ENCODE measurements around the gene FCRLA.
A peak's percentile ranks its signal among the peaks of the same experiment; 100 is the strongest.
"Not testable (repeated sequence)": the region's sequence is repeated elsewhere in the genome, so short reads cannot be mapped to it uniquely, and the experiment has no call there.

The FCRLA gene

GRCh38 chr1:161706482-161707347, at the start of gene FCRLA:
FCRLA (plus strand) TSS chr1:161707229; CDS start chr1:161707265, 36 bp downstream.
- no peak for TF ChIP-seq CTCF (IDR thresholded peaks at IDR 0.05; ENCODE audit: control extremely low read depth, extremely low read depth, low read depth, missing control alignments)
- ChIA-PET POLR2A (no interaction called here), CTCF (interaction anchor here (0.8 to 3.9 kb wide), 10 partner anchors 9 to 224 kb away, joined by 3 to 22 read pairs (median 8); partner anchors contain the start of gene FCRLB)
- peak; percentile 65 for DNase-seq (ENCODE audit: extremely low spot score)

- CTCF ChIA-PET; POLR2A ChIA-PET; DNase-seq (ENCODE audit: extremely low spot score): not testable (repeated sequence)
Measured at GRCh38 chr1:161658524-161658923, 48.5 kb upstream of the FCRLA start.

DNA sequence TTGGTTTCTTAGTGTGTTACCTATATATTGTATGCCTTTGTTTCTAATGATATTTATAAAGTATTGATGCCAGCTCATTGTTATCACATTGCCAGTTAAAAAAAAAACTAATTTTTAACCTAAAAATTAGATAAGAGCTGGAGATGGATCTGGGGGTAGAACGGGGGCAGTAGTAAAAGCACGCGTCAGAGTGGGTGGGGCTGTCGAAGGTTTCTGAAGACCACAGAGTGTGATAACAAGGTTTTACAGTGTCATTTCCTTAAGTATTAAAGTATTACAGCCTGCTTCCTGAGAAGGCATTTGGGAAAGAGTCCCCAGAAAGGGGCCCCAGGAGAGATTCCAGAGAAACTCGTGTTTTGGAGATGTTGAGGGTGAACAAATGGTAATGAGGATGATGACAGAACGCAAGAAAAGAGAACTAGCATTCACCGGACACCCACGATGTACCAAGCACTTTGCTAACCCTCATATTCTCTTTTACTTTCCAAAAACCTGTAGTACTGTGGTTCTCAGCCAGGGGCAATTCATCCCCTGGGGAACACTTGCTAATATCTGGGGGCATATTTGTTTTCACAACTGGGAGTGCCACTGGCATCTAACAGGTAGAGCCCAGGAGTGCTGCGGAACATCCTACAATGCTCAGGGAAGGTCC, 45.2 kb upstream of the FCRLA start:
- DNase-seq (ENCODE audit: extremely low spot score); CTCF ChIA-PET; POLR2A ChIA-PET: not testable (repeated sequence)

- CTCF ChIA-PET; DNase-seq (ENCODE audit: extremely low spot score); POLR2A ChIA-PET: not testable (repeated sequence)
Measured at GRCh38 chr1:161662684-161663339, 44.2 kb upstream of the FCRLA start, which contains the start of gene FCGR2B. FCGR2B (plus strand) TSS chr1:161663143; CDS start chr1:161663242, 99 bp downstream.

DNA sequence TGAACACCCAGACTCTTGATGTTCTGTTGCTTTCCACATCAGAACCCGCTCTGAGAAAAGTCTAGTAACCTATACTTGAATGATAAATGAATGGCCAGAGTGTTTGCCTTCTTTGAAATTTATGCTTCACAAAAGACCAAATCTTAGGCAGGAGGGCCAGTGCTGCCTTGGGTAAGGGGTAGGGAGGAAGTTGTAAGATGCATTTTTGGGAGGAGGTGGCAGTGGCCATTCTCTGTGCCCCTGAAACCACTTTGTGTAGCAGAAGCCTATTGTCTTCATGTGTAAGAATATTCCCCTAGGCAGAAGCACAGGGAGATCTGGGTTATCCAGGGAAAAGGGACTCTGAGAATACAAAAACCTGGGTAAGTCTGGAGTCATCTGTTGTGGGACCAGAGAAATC, 43.5 kb upstream of the FCRLA start:
- DNase-seq (ENCODE audit: extremely low spot score), result not testable (repeated sequence)

DNA sequence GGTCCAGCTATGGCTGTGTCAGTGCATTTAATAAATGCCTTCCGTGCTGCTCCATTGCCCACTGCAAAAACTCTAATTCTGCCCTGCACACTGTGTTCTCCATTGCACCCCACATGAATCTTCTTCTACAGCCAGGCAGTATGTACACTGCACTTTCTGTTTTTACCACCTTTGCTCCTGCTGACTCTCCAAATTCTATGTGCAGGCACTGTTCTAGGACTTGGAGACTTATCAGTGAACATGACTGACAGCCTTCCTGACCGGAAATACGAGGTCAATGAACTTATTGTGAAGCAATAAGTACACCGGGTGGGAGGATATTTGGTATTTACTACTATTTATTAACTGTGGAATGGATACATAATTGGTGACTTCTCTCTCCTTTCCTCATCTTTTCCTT, 42.3 kb upstream of the FCRLA start:
- POLR2A ChIA-PET; CTCF ChIA-PET; DNase-seq (ENCODE audit: extremely low spot score): not testable (repeated sequence)

More for the DNA sequence above, 43.5 kb upstream of the FCRLA start:
- CTCF ChIA-PET, POLR2A ChIA-PET: not testable (repeated sequence)

DNA sequence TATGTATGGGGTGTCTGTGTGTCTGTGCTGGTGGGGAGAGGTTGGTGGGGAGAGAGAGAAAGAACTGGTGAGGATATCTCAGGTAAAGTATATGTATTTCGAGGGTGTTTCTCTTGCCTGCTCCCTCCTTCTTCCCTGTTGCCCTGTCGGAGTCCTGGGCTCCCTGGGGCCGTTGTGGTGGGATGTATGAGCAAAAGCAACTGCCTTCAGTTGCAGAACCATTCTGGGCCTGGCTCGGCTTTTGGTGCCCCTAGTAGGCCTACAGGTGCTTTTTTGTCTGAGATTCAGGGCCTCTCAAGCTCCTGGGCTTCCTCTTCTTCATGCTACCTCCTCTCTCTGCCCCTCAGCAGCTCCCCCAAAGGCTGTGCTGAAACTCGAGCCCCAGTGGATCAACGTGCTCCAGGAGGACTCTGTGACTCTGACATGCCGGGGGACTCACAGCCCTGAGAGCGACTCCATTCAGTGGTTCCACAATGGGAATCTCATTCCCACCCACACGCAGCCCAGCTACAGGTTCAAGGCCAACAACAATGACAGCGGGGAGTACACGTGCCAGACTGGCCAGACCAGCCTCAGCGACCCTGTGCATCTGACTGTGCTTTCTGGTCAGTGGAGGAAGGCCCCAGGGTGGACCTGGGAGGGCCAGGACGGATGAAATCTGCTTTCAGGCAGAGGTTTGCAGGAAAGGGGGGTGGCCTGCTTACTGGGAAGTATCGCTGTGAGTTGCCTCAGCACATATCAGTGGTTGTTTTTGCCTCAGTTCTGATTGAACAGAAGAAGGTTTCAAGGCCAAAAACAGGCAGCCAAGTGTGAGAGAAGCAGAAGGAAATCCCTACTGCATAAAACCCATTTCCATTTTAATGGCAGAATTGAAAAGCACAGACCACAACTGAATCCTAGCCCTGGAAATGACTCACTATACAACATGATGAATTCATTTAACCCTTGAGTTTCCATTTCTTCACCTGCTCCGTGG, 35.7 kb upstream of the FCRLA start:
- DNase-seq (ENCODE audit: extremely low spot score); POLR2A ChIA-PET; CTCF ChIA-PET: not testable (repeated sequence)

GRCh38 chr1:161673437-161673836, 33.6 kb upstream of the FCRLA start:
- POLR2A ChIA-PET; DNase-seq (ENCODE audit: extremely low spot score); CTCF ChIA-PET: not testable (repeated sequence)

DNA sequence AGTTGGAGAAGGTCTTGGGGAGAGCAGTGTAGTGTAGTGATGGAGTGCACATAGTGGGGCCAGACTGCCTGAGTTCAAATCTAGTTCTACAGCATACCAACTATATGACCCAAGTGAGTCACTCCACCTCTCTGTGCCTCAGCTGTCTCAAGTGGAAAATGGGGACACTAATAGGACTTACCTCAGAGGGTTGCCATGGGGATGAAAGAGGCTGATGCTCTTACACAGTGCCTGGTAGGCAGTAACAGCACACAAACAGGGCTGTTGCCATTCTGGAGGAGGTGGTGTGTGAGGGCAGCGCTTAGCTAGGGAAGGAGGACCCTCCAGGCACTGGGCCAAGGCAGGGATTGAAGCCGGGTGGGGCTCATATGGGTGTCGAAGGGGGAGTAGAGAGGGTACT, 32.6 kb upstream of the FCRLA start:
- CTCF ChIA-PET; POLR2A ChIA-PET; DNase-seq (ENCODE audit: extremely low spot score): not testable (repeated sequence)

- POLR2A ChIA-PET; CTCF ChIA-PET; DNase-seq (ENCODE audit: extremely low spot score): not testable (repeated sequence)
Measured at GRCh38 chr1:161674908-161675307, 32.1 kb upstream of the FCRLA start.

DNA sequence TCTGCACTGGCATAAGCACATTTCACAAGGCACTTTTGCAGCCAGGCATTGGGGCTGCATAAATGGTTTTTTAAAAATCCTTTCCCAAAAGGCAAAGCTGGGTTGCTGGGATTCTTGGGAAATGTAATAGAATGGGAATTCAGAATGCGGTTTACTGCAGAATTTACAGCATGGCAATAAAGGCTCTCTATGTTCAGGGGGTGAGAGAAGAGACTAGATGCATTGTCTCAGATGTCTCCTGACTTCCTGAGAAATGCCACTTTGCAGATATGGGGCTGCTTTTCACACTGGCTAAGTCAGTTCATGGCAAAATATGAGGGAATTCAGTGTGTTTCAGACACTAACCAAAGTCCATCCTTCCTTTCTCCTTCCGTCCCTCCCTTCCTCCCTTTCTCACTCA, 30.6 kb upstream of the FCRLA start:
- TF ChIP-seq CTCF (IDR thresholded peaks at IDR 0.05; ENCODE audit: control extremely low read depth, extremely low read depth, low read depth, missing control alignments), result no peak
- ChIA-PET CTCF (no interaction called here), POLR2A (no interaction called here)
- DNase-seq (ENCODE audit: extremely low spot score), result no peak
